22Rv1 (cell line): ENCODE results near the gene PLXNA2.

ENCODE experiments used
- ZFX ChIP-seq: fragments of 450-650 bp; IDR thresholded peaks from 2 replicates; pipeline ENCODE4 v1.6.1; 2017; ENCODE audit warnings: antibody characterized with exemption, borderline replicate concordance
- TF ChIP-seq, protein P1 (sequence below): fragments of 450-650 bp; IDR thresholded peaks from 2 replicates; pipeline ENCODE4 v1.5.1; 2017; ENCODE audit warnings: mild to moderate bottlenecking

DNA sequence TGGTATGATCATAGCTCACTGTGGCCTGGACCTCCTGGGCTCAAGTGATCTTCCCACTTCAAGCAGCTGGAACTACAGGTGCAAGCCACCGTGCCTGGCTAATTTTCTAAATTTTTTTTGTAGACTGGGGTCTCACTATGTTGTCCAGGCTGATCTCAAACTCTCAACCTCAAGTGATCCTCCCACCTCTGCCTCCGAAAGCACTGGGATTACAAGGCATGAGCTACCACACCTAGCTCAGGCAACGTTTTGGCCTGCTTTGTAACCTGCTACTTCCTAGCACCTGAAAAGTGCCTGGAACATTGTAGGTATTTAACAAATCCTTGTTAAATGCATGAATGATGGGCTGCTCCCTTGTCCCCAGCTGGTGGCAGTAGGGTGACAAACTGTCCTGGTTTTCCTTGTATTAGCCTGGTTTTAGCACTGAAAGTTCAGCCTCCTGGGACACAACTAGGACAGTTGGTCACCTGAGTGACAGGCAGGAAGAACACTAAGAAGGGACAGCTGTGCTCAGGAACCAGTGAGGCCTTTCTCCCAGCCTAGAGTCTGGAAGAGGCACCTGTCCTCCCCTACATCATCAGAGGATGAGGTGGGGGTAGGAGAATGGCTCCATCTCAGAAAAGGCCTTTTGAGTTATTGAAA is 244.8 kb downstream of the PLXNA2 start:
- TF ChIP-seq, protein P1, sequence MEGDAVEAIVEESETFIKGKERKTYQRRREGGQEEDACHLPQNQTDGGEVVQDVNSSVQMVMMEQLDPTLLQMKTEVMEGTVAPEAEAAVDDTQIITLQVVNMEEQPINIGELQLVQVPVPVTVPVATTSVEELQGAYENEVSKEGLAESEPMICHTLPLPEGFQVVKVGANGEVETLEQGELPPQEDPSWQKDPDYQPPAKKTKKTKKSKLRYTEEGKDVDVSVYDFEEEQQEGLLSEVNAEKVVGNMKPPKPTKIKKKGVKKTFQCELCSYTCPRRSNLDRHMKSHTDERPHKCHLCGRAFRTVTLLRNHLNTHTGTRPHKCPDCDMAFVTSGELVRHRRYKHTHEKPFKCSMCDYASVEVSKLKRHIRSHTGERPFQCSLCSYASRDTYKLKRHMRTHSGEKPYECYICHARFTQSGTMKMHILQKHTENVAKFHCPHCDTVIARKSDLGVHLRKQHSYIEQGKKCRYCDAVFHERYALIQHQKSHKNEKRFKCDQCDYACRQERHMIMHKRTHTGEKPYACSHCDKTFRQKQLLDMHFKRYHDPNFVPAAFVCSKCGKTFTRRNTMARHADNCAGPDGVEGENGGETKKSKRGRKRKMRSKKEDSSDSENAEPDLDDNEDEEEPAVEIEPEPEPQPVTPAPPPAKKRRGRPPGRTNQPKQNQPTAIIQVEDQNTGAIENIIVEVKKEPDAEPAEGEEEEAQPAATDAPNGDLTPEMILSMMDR: no peak
- TF ChIP-seq ZFX: no peak
